ENCODE measurements around the gene WDR7. TPM values are rescaled to one million over a fixed set of nuclear protein-coding genes. Genes with fewer than 3 reads are reported as not detected.

WDR7 gene
- total RNA-seq, 1 donor from 2014 or later: 15.4 TPM

GRCh38 chr18:57062178-57062577 is 411.0 kb downstream of the WDR7 start:
- no peak for DNase-seq (ENCODE audit: low spot score)
- no peak for ATAC-seq

GRCh38 chr18:57062844-57063243 is 411.7 kb downstream of the WDR7 start:
- no peak for DNase-seq (ENCODE audit: low spot score)
- no peak for ATAC-seq

GRCh38 chr18:57063601-57064103 is 412.5 kb downstream of the WDR7 start:
- ATAC-seq: no peak
- DNase-seq (ENCODE audit: low spot score): no peak

- DNase-seq (ENCODE audit: low spot score) (no peak), ATAC-seq (no peak)
These were observed 422.5 kb downstream of the WDR7 start for GRCh38 chr18:57073501-57074187.

GRCh38 chr18:57075716-57076400 is 424.7 kb downstream of the WDR7 start:
- ATAC-seq: no peak

GRCh38 chr18:57077005-57077765 is 426.0 kb downstream of the WDR7 start:
- no peak for ATAC-seq
- DNase-seq (ENCODE audit: low spot score): no peak

More at GRCh38 chr18:57075716-57076400, 424.7 kb downstream of the WDR7 start:
- DNase-seq (ENCODE audit: low spot score): no peak

- DNase-seq (ENCODE audit: low spot score) (no peak), ATAC-seq (no peak)
These were observed 426.8 kb downstream of the WDR7 start for GRCh38 chr18:57077786-57078552.

- DNase-seq (ENCODE audit: low spot score) (no peak), ATAC-seq (no peak)
These were observed 427.5 kb downstream of the WDR7 start for GRCh38 chr18:57078614-57079013.

GRCh38 chr18:57080479-57080878 is 429.3 kb downstream of the WDR7 start:
- no peak for ATAC-seq
- DNase-seq (ENCODE audit: low spot score): no peak

- DNase-seq (ENCODE audit: low spot score) (no peak), ATAC-seq (no peak)
These were observed 430.7 kb downstream of the WDR7 start for GRCh38 chr18:57081899-57082298.

- no peak for ATAC-seq
- DNase-seq (ENCODE audit: low spot score): no peak
These were observed 432.3 kb downstream of the WDR7 start for GRCh38 chr18:57083485-57083884.

GRCh38 chr18:57084331-57085271 is 433.4 kb downstream of the WDR7 start:
- DNase-seq (ENCODE audit: low spot score): no peak
- no peak for ATAC-seq

GRCh38 chr18:57085371-57085770 is 434.2 kb downstream of the WDR7 start:
- no peak for ATAC-seq
- DNase-seq (ENCODE audit: low spot score): no peak

GRCh38 chr18:57086163-57086562 is 435.0 kb downstream of the WDR7 start:
- DNase-seq (ENCODE audit: low spot score) (no peak), ATAC-seq (no peak)

Other genes with a start within 250 kb of the WDR7 start
- gene TXNL1, start 12.8 kb upstream of the WDR7 start, total RNA-seq: 28.7 TPM